ENCODE results near the gene SPTLC3. TPM values are rescaled to one million over a fixed set of nuclear protein-coding genes. Genes with fewer than 3 reads are reported as not detected.

Gene SPTLC3
- total RNA-seq, 1 donor from 2014 or later, result 10.6 TPM

DNA sequence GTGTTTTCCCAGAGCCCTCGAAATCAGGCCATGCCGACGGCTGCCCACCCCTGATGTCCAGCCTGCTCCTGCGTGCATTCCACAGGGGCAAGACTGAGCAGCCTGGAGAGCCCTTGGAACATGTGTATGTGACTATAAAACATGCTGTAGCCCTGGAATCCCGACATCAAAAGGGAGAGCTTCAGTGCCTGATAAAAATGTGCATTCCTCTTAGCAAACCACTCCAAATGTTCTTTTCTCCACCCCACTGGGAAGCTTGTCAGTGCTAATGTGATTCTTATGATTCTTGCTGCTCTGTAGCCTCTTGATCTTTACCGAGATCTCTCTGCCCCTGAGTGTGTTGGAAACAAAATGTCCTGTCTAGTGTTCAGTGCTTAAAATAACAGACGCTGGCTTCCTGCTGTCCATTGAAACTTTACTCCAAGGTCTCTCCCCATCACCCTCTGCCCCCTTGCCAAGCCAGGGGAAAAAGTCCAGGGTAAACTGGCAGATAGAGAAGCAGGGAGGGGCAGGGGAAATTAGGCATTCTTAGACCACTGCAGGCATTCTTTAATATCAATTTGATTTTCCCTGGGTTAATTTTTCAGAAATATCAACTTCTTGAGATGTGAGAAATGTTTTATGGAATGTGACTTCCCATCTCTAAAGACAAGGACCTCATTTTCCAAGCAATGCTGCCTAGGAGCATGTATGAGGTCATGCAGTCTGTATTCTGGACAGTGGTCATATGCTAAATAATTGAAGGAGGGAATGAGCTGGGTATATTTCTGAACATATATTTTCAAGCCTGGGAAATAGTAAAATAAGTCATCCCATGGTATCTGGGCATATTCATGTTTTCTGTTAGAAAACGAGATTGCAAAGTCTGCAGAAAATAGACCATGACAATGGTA lies 138.5 kb downstream of the SPTLC3 start:
- TF ChIP-seq, protein P1, sequence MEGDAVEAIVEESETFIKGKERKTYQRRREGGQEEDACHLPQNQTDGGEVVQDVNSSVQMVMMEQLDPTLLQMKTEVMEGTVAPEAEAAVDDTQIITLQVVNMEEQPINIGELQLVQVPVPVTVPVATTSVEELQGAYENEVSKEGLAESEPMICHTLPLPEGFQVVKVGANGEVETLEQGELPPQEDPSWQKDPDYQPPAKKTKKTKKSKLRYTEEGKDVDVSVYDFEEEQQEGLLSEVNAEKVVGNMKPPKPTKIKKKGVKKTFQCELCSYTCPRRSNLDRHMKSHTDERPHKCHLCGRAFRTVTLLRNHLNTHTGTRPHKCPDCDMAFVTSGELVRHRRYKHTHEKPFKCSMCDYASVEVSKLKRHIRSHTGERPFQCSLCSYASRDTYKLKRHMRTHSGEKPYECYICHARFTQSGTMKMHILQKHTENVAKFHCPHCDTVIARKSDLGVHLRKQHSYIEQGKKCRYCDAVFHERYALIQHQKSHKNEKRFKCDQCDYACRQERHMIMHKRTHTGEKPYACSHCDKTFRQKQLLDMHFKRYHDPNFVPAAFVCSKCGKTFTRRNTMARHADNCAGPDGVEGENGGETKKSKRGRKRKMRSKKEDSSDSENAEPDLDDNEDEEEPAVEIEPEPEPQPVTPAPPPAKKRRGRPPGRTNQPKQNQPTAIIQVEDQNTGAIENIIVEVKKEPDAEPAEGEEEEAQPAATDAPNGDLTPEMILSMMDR (conservative IDR thresholded peaks at IDR 0.05), result no peak
- H3K27ac Mint-ChIP-seq, result no peak overlapping the region
- peaks cover 11% of the 10 kb centered on the region for H3K36me3 Mint-ChIP-seq
- no peak for DNase-seq (ENCODE audit: extremely low spot score, unreplicated experiment)
- H3K4me3 Mint-ChIP-seq, result peak overlapping the region; percentile 39
- no peaks in the 10 kb centered on the region for H3K27me3 Mint-ChIP-seq
- peaks cover 9% of the 10 kb centered on the region for H3K9me3 Mint-ChIP-seq
- peaks cover 36% of the 10 kb centered on the region for H3K4me1 Mint-ChIP-seq (ENCODE audit: unreplicated experiment)

DNA sequence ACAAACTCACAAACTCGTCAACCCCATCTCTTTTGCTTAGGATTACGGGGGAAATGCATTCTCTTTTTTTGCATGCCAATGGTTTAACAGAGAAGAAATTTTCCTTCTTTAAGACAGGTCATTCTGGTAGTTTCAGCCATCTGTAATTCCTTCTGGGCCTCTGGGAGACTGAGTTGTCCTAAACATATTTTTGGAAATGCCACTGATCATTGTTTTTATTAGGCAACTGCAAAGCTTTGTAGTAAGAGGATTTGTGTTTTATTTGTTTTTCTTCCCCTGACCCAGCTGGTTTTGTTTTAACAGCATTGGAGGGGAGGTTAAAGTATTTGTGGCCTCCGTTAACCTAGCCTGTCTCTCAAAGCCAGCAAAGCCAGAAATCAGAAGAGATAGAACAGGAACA lies 139.2 kb downstream of the SPTLC3 start:
- Mint-ChIP-seq H3K27ac (no peak overlapping the region), H3K4me3 (peak overlapping the region; percentile 21), H3K4me1 (ENCODE audit: unreplicated experiment) (peaks cover 34% of the 10 kb centered on the region), H3K36me3 (peaks cover 11% of the 10 kb centered on the region), H3K27me3 (no peaks in the 10 kb centered on the region), H3K9me3 (peaks cover 9% of the 10 kb centered on the region)
- TF ChIP-seq, protein P1 (conservative IDR thresholded peaks at IDR 0.05), result no peak
- no peak for DNase-seq (ENCODE audit: extremely low spot score, unreplicated experiment)

- TF ChIP-seq, protein P1 (conservative IDR thresholded peaks at IDR 0.05), result no peak
- H3K27me3 Mint-ChIP-seq, result no peaks in the 10 kb centered on the region
- no peak for DNase-seq (ENCODE audit: extremely low spot score, unreplicated experiment)
- peaks cover 9% of the 10 kb centered on the region for H3K9me3 Mint-ChIP-seq
- peaks cover 11% of the 10 kb centered on the region for H3K36me3 Mint-ChIP-seq
- no peak overlapping the region for H3K27ac Mint-ChIP-seq
- peaks cover 34% of the 10 kb centered on the region for H3K4me1 Mint-ChIP-seq (ENCODE audit: unreplicated experiment)
- peak overlapping the region; percentile 21 for H3K4me3 Mint-ChIP-seq
Measured at GRCh38 chr20:13148402-13148801, 139.6 kb downstream of the SPTLC3 start.

- Mint-ChIP-seq H3K4me1 (ENCODE audit: unreplicated experiment) (peaks cover 30% of the 10 kb centered on the region), H3K27ac (no peak overlapping the region), H3K4me3 (no peak overlapping the region), H3K9me3 (peaks cover 8% of the 10 kb centered on the region), H3K27me3 (peaks cover 3% of the 10 kb centered on the region), H3K36me3 (peaks cover 7% of the 10 kb centered on the region)
- DNase-seq (ENCODE audit: extremely low spot score, unreplicated experiment), result no peak
- TF ChIP-seq, protein P1 (conservative IDR thresholded peaks at IDR 0.05), result no peak
Measured at GRCh38 chr20:13148961-13149360, 140.2 kb downstream of the SPTLC3 start.

DNA sequence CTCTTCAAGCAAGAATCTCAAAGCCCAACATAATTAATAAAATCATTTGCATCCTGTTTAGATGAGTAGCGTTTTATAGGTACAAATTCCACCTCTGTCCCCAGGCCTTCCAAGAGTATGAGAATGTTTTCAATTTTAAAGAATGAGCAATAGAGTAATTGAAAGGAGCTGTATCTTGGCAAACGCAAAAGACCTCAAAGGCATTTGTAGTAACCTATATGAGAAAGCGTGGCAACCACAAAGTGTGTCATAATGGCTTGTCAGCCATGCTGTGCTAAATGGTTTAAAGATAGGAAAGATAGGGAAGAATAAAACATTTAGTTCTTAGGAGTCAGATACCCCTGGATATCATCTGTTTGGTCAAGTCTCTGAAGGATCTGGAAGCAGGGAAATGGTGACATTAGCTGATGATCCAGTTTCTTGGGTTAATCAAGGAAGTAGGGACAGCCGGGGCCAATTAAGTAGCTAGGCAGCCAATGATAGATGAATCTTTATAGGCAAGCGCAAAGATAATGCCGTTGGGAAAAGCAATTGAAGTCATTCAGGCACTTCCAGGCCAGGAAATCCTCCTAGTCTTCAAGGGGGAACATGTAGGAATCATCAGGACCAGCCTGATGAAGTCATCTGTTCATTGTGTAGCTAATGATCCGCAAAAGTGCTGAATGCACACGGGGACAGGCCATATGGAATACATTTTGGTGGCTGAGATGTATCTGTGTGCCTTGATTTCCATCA lies 140.8 kb downstream of the SPTLC3 start:
- peaks cover 27% of the 10 kb centered on the region for H3K4me1 Mint-ChIP-seq (ENCODE audit: unreplicated experiment)
- no peak for DNase-seq (ENCODE audit: extremely low spot score, unreplicated experiment)
- peaks cover 3% of the 10 kb centered on the region for H3K27me3 Mint-ChIP-seq

More for the DNA sequence above, 140.8 kb downstream of the SPTLC3 start:
- Mint-ChIP-seq H3K36me3 (peaks cover 4% of the 10 kb centered on the region), H3K9me3 (peaks cover 5% of the 10 kb centered on the region), H3K4me3 (no peak overlapping the region), H3K27ac (no peak overlapping the region)
- TF ChIP-seq, protein P1 (conservative IDR thresholded peaks at IDR 0.05), result no peak
